Cardiac muscle cell (in vitro differentiated cells and primary cell): Measurements from ENCODE around the gene ADSS1. TPM values are rescaled to one million over a fixed set of nuclear protein-coding genes. Genes with fewer than 3 reads are reported as not detected.

Source experiments
- DNase-seq, 2 donors: peaks; one replicate each; pipeline versions ENCODE4 v3.0.0 to v3.0.0-alpha.2; 2010 to 2017; ENCODE audit warnings: low read depth in 1 of 2, low spot score in 1 of 2
- H3K27ac ChIP-seq: fragments of 200-600 bp; sonication (generic); 2 replicates; pipeline ENCODE4 v1.5.1; 2016
- H3K27me3 ChIP-seq: fragments of 200-600 bp; sonication (generic); 2 replicates; pipeline ENCODE4 v1.6.0; 2016; ENCODE audit warnings: control low read depth
- H3K36me3 ChIP-seq: fragments of 200-600 bp; sonication (generic); 2 replicates; pipeline ENCODE4 v1.5.1; 2016; ENCODE audit warnings: control low read depth
- H3K4me1 ChIP-seq: fragments of 200-600 bp; sonication (generic); 2 replicates; pipeline ENCODE4 v1.8.1; 2017; ENCODE audit warnings: low read depth, mild to moderate bottlenecking, mixed run types
- H3K4me3 ChIP-seq: fragments of 200-600 bp; sonication (generic); 2 replicates; pipeline ENCODE4 v1.5.1; 2016; ENCODE audit warnings: mild to moderate bottlenecking
- H3K9me3 ChIP-seq: fragments of 200-600 bp; sonication (generic); 2 replicates; pipeline ENCODE4 v1.5.1; 2017; ENCODE audit warnings: low read depth, mild to moderate bottlenecking, control low read depth
- polyA plus RNA-seq: library from polyadenylated mRNA; unstranded; fragments of >200 nt; fragmentation: Nextera tagmentation; extraction: Ambion mirVana; gene quantifications from 2 replicates; pipeline ENCODE4 v1.2.1, GENCODE V29; 2016
- total RNA-seq: library from RNA; depleted of rRNA; stranded (reverse); fragments of >200 nt; gene quantifications from 2 replicates; pipeline ENCODE4 v1.2.3, GENCODE V29; 2016
- TF ChIP-seq, protein P1 (sequence below): IDR thresholded peaks from 2 replicates; pipeline ENCODE4 v1.5.1; 2012; ENCODE audit warnings: low read depth, mild to moderate bottlenecking, low read length

ADSS1 gene
- total RNA-seq (53.8 and 63.8 TPM in 2 replicates), polyA plus RNA-seq (53.4 and 73.3 TPM in 2 replicates)

DNA sequence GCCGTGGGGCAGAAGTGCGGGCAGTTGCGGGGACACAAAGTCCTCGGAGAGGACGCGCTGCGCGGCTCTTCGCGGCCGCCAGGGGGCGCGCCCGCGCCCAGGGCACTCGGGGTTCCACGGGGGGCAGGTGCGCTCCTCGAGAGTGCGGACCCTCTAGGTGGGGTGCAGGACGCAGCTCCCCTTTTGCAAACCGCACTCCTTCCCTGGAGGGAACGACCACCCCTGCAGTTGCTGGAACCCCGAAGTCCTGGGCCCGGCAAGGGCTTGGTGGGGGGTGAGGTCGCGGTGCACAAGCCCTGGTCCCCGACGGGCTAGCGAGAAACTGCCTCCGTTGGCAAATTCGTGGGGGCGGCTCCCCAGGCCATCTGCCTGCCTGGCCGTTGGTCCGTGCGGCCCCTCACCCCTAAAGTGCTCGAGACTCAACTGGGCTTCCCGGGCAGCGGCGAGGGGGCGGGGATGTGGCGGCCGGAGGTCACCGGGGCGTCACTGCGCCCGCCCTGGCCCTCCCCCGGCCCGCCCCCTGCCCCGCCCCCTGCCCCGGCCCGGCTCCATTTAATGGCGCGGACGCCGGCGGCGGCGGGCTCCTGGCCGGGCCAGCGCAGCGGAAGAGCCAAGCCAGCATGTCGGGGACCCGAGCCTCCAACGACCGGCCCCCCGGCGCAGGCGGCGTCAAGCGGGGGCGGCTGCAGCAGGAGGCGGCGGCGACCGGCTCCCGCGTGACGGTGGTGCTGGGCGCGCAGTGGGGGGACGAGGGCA lies at the start of gene ADSS1:
Gene ADSS1 (plus strand): TSS at position 579 of the 756 bp plus-strand sequence. CDS start 42 bp downstream, at position 621.
- Histone ChIP-seq H3K9me3 (no peaks in the 10 kb centered on the region), H3K4me1 (peaks cover 23% of the 10 kb centered on the region), H3K36me3 (no peaks in the 10 kb centered on the region), H3K27me3 (no peaks in the 10 kb centered on the region), H3K27ac (peak within 1 kb of the TSS; percentile 90), H3K4me3 (peak within 1 kb of the TSS; percentile 76)
- DNase-seq, result peak; percentile 55 to 84
- TF ChIP-seq, protein P1, sequence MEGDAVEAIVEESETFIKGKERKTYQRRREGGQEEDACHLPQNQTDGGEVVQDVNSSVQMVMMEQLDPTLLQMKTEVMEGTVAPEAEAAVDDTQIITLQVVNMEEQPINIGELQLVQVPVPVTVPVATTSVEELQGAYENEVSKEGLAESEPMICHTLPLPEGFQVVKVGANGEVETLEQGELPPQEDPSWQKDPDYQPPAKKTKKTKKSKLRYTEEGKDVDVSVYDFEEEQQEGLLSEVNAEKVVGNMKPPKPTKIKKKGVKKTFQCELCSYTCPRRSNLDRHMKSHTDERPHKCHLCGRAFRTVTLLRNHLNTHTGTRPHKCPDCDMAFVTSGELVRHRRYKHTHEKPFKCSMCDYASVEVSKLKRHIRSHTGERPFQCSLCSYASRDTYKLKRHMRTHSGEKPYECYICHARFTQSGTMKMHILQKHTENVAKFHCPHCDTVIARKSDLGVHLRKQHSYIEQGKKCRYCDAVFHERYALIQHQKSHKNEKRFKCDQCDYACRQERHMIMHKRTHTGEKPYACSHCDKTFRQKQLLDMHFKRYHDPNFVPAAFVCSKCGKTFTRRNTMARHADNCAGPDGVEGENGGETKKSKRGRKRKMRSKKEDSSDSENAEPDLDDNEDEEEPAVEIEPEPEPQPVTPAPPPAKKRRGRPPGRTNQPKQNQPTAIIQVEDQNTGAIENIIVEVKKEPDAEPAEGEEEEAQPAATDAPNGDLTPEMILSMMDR, result peak; percentile 86

DNA sequence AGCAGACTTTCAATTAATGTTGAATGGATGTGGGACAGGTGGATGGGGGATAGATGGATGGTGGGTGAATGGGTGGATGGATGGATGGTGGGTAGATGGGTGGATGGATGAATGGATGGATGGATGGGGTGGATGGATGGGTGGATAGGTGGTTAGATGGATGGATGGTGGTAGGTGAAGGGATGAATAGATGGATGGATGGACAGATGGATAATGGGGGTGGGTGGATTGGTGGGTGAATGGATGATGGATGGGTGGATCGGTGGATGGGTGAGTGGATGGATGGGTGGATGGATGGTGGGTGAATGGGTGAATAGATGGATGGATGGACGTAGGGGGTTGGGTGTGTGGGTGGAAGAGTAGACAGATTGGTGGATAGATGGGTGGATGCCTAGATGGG lies 48.6 kb upstream of the ADSS1 start:
- Histone ChIP-seq H3K4me3 (no peak overlapping the region), H3K27ac (no peak overlapping the region), H3K27me3 (no peaks in the 10 kb centered on the region), H3K4me1 (peaks cover 24% of the 10 kb centered on the region), H3K36me3 (no peaks in the 10 kb centered on the region), H3K9me3 (no peaks in the 10 kb centered on the region)
- TF ChIP-seq, protein P1, result no peak
- no peak for DNase-seq

DNA sequence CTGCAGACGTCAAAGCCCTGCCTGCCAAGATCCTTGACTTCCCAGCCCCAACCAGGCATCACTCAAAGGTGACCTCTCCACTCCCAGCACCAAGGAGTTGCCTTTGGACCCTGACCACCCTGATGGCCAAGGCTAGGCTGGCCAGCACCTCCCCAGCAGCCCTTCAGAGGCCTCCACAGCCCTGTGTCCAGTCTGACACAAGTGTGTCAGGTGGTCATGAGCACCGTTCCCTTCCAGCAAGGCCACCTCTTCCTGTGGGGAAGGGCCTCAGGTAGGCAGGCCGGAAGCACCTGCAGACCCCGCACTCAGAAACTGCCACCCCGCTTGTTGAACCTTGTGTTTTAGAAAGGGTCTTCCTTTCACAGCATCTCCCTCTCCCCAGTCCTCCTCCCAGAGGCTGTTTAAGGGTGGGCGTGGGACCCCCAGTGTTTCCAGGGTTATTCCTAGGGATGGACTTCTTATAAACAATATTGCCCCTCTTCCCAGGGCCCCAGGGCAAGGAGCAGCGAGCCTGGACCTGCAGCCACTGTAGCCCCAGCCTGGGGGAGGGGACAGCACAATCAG lies 47.8 kb upstream of the ADSS1 start:
- no peak overlapping the region for H3K27ac ChIP-seq
- no peaks in the 10 kb centered on the region for H3K9me3 ChIP-seq
- no peak for DNase-seq
- no peak overlapping the region for H3K4me3 ChIP-seq
- TF ChIP-seq, protein P1, result no peak
- H3K36me3 ChIP-seq, result no peaks in the 10 kb centered on the region
- no peaks in the 10 kb centered on the region for H3K27me3 ChIP-seq
- peaks cover 31% of the 10 kb centered on the region for H3K4me1 ChIP-seq

DNA sequence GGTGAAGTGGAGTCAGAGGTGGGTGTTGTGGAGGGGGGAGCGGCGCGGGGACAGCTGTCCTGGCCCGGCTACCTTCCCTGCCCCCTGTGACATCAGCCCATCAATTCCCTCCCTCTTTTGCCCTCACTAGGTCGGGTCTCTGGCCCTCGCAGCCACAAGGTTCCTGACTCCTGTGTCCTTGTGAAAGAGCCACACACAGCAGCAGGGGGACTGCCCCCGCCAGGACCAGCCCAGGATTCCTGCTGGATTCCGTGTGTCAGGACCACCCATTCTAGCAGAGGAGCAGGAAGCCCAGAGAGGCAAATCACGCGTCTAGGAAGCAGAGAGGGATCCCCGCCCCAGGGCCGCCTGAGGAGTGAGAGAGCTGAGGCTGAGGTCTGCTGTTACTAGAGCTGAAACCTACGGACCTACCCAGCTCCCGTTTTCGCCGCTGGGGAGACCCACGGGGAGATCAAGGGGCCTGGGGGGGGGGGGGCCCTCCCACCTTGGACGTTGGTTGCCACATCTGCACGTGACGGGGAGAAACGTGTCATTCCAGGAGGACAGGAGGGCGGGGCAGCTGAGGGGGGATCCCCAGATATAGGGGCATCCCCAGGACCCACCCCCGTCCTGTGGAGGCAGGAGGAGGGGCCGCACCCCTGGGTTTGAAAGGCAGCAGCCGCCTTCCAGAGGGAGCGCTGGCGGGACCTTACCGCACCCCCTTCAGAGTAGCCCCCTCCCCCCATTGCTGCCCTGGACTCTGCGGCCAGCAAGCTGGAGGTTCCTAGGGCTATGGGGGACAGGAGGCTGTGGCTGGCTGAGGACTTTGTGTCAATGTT lies 47.1 kb upstream of the ADSS1 start:
- TF ChIP-seq, protein P1, result no peak
- Histone ChIP-seq H3K36me3 (no peaks in the 10 kb centered on the region), H3K4me1 (peaks cover 38% of the 10 kb centered on the region), H3K27ac (peak overlapping the region; percentile 82), H3K27me3 (no peaks in the 10 kb centered on the region), H3K9me3 (no peaks in the 10 kb centered on the region), H3K4me3 (no peak overlapping the region)
- peak in 1 of 2 donors; percentile 49 for DNase-seq

DNA sequence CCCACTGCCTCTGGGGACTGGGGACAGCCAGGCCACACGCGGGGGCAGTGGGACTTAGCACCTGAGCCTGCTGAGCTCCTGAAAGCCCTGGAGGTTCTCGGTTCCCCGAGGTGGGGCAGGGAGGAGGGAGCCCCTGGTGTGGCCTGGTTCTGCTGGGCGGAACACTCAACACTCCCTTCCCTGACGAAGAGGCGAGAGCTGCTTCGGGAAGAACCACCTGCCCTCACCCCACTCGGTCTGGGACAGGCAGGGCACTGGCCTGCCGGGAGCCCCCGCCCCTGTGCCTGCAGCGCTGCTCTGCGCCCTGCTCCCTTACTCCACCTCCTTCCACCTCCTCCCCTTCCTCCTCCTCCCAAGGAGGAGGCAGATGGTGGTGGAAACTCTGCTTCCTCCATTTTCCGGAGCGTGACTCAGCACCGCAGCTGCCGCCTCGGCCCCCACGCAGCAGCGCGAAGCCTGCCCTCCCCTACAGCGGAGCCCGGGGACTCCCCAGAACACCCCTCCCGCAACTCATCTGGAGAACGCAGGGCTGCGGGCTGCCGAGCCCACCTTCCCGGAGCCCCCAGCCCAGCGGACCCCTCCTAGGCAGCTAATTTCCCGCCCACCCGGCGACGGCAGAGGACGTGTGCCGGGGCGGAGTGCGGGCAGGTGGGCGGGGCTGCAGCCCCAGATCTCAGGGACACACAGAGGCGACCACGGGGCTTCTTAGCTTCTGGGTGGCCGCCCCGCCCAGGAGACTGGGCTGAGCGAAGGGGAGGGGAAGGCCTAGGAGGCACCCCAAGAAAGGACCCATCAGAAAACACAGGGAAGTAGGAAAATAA lies 46.3 kb upstream of the ADSS1 start:
- no peaks in the 10 kb centered on the region for H3K9me3 ChIP-seq
- H3K36me3 ChIP-seq, result no peaks in the 10 kb centered on the region
- TF ChIP-seq, protein P1, result no peak
- peak overlapping the region; percentile 25 for H3K4me3 ChIP-seq
- H3K4me1 ChIP-seq, result peaks cover 46% of the 10 kb centered on the region
- peak overlapping the region; percentile 82 for H3K27ac ChIP-seq
- peak; percentile 55 to 86 for DNase-seq
- no peaks in the 10 kb centered on the region for H3K27me3 ChIP-seq
